Muscle layer of duodenum (tissue), 2 donors: ENCODE data around the gene LDLR.
A peak's percentile ranks its signal among the peaks of the same experiment; 100 is the strongest.
"Not testable (repeated sequence)": the region's sequence is repeated elsewhere in the genome, so short reads cannot be mapped to it uniquely, and the experiment has no call there.

Source experiments
- H3K27ac ChIP-seq: one replicate; pipeline ENCODE4 v1.7.0; 2013; ENCODE audit warnings: mild to moderate bottlenecking, low read length
- H3K27me3 ChIP-seq: one replicate; pipeline ENCODE4 v1.7.0; 2013; ENCODE audit warnings: low read depth, mild to moderate bottlenecking, control low read depth, low read length
- H3K36me3 ChIP-seq, 2 donors: one replicate each; pipeline ENCODE4 v1.7.0; 2013; ENCODE audit warnings: low read length in 2 of 2, control low read depth in 1 of 2, mild to moderate bottlenecking in 1 of 2; ENCODE audit not compliant: insufficient read depth in 2 of 2, control insufficient read depth in 1 of 2
- H3K4me1 ChIP-seq, 2 donors: one replicate each; pipeline ENCODE4 v1.7.0; 2013; ENCODE audit warnings: low read length in 2 of 2, mild to moderate bottlenecking in 2 of 2, control low read depth in 1 of 2, moderate library complexity in 1 of 2; ENCODE audit not compliant: insufficient read depth in 2 of 2, control insufficient read depth in 1 of 2
- H3K4me3 ChIP-seq, 2 donors: one replicate each; pipeline ENCODE4 v1.7.0; 2013; ENCODE audit warnings: low read length in 2 of 2, low read depth in 1 of 2, mild to moderate bottlenecking in 1 of 2
- H3K9me3 ChIP-seq, 2 donors: one replicate each; pipeline ENCODE4 v1.7.0; 2013; ENCODE audit warnings: low read length in 2 of 2, control low read depth in 1 of 2, mild to moderate bottlenecking in 1 of 2; ENCODE audit not compliant: control insufficient read depth in 1 of 2
- donor health status: healthy.

Gene LDLR

GRCh38 chr19:11179145-11179465 lies 89.8 kb downstream of the LDLR start:
- not testable (repeated sequence) for H3K4me3 ChIP-seq, H3K9me3 ChIP-seq, H3K27ac ChIP-seq, H3K27me3 ChIP-seq
- H3K36me3 ChIP-seq = peaks cover 33 to 51% of the 10 kb centered on the region in 2 donors
- peaks cover 7 to 15% of the 10 kb centered on the region in 2 donors for H3K4me1 ChIP-seq

GRCh38 chr19:11179716-11180297 lies 90.5 kb downstream of the LDLR start:
- H3K27ac ChIP-seq = peak overlapping the region; percentile 39
- H3K36me3 ChIP-seq = peaks cover 27 to 44% of the 10 kb centered on the region in 2 donors

GRCh38 chr19:11180346-11180745 lies 91.1 kb downstream of the LDLR start:
- no peak overlapping the region for H3K27ac ChIP-seq
- no peaks in the 10 kb centered on the region for H3K9me3 ChIP-seq
- H3K36me3 ChIP-seq = peaks cover 26 to 42% of the 10 kb centered on the region in 2 donors
- no peaks in the 10 kb centered on the region for H3K27me3 ChIP-seq
- peaks cover 7 to 21% of the 10 kb centered on the region in 2 donors for H3K4me1 ChIP-seq
- H3K4me3 ChIP-seq = peak overlapping the region in 1 of 2 donors; percentile 17

More at GRCh38 chr19:11179716-11180297, 90.5 kb downstream of the LDLR start:
- peaks cover 7 to 18% of the 10 kb centered on the region in 2 donors for H3K4me1 ChIP-seq
- H3K4me3 ChIP-seq = peak overlapping the region in 1 of 2 donors; percentile 17
- no peaks in the 10 kb centered on the region for H3K27me3 ChIP-seq
- H3K9me3 ChIP-seq = no peaks in the 10 kb centered on the region

GRCh38 chr19:11180975-11181374 lies 91.7 kb downstream of the LDLR start:
- H3K4me1 ChIP-seq = peaks cover 7 to 26% of the 10 kb centered on the region in 2 donors
- H3K27ac ChIP-seq, H3K27me3 ChIP-seq, H3K9me3 ChIP-seq: not testable (repeated sequence)
- peak overlapping the region in 1 of 2 donors; percentile 17 for H3K4me3 ChIP-seq
- H3K36me3 ChIP-seq = peaks cover 21 to 42% of the 10 kb centered on the region in 2 donors

- Histone ChIP-seq H3K36me3 (peaks cover 16 to 37% of the 10 kb centered on the region in 2 donors), H3K27ac (no peak overlapping the region)
These were observed 92.2 kb downstream of the LDLR start for GRCh38 chr19:11181488-11181887.

More at GRCh38 chr19:11181488-11181887, 92.2 kb downstream of the LDLR start:
- H3K9me3 ChIP-seq = no peaks in the 10 kb centered on the region
- no peak overlapping the region for H3K4me3 ChIP-seq
- H3K27me3 ChIP-seq = no peaks in the 10 kb centered on the region
- H3K4me1 ChIP-seq = peaks cover 7 to 26% of the 10 kb centered on the region in 2 donors
